HG03457 (cell line): ENCODE measurements around the gene TTC23.
A peak's percentile ranks its signal among the peaks of the same experiment; 100 is the strongest.

Experiments
- ATAC-seq: cut with Tn5 transposase; IDR thresholded peaks from one replicate; pipeline ENCODE4 v1.9.1; 2021; ENCODE audit warnings: moderate number of reproducible peaks; ENCODE audit not compliant: unreplicated experiment

TTC23 gene, protein sequence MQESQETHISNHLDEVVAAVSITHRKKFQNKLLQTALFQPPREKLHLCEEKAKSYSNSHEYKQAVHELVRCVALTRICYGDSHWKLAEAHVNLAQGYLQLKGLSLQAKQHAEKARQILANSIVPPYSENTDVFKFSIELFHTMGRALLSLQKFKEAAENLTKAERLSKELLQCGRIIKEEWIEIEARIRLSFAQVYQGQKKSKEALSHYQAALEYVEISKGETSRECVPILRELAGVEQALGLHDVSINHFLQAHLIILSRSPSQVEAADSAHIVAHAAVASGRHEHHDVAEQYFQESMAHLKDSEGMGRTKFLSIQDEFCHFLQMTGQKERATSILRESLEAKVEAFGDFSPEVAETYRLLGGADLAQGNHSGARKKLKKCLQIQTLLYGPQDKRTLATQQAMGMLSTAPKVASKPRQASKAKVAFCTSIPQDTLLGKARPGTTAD

GRCh38 chr15:99249270-99249841, at the start of gene TTC23:
TTC23 (minus strand) TSS chr15:99249581; CDS start chr15:99228712, 20,869 bp downstream.
- no peak for ATAC-seq

- ATAC-seq, result no peak
These were observed 47.0 kb upstream of the TTC23 start for GRCh38 chr15:99296386-99296785.

DNA sequence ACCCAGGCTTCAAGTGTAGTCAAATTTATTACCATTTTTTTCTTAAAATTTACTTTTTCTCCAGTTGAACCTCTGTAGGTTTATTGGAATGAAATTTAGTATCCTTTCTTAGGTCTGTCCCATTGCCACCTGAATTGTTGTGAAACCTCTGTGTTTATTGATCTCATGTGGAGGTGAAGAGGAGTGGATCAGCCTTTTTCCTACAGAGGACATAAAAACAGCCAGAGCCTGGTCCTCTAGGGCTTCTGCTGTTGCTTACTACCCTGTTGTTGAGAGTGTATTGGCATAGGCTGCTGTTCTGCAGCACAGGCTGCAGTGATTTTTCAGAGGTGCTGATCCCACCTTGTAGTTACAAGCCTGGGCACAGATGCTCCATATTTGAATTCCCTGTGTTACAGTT, 46.5 kb upstream of the TTC23 start:
- ATAC-seq, result no peak

DNA sequence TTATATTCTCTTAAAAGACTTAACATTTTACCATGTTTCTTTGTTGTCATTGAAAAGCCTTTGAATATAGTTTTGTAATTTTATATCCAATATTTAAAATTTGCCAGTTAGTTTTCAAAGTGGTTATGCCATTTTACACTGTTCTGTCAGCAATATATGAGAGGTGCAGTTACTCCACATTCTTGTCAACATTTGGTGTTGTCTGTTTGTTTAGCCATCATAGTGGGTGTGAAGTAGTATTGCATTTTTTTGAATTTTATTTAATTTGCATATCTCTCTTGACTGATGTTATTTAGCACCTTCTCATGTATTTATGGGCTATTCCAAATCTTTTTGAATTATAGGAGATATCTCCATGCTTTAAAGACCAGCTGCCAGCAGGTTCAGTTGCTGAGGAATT, 42.3 kb upstream of the TTC23 start:
- no peak for ATAC-seq

DNA sequence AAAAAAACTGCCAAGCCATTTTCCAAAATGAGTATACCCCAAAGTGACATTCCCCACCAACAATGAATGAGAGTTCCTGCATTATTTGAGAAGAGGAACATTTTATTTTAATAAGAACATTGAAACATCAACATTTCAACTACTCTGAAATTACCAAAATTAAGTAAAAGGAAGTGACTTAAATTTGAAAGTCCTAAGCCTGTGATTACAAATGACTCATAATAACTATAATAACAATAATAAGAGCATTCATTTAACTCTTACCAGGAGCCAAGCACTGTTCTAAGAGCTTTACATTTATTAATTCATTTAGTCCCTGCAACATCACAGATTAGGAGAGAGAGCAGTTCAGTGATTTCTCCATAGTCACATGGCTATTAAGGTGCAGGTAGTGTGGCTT, 34.3 kb upstream of the TTC23 start:
- no peak for ATAC-seq

DNA sequence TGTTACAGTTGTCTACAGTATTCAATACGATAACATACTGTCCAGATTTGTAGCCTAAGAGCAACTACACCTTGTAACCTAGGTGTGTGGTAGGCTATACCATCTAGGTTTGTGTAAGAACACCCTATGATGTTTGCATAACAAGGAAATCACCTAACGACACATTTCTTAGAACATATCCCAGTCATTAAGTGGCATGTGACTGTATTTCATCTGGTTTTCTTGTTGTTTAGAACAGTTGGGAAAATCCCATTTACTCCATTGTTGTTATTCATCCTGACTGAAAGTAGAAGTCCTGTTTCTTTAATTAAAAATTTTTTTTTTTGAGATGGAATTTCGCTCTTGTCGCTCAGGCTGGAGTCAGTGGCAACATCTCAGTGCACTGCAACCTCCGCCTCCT, 33.2 kb upstream of the TTC23 start:
- ATAC-seq, result no peak

DNA sequence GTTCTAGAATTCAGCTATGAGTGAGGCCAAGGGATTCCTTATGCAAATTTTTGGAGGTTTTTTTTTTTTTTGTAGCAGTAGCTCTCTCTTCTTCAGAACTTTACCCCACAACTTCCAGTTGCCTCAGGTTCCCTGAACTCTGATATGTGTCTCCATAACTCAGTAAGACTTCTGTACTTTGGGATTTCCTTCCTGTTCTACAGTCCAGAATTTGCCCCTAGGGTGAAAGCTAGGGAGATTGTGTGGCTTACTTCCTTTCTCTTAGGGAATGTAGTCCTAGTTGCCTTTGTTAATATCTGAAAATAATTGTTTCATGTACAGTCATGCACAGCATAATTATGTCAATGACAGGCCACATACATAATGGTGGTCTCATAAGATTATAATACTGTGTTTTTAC, 32.7 kb upstream of the TTC23 start:
- ATAC-seq, result no peak

DNA sequence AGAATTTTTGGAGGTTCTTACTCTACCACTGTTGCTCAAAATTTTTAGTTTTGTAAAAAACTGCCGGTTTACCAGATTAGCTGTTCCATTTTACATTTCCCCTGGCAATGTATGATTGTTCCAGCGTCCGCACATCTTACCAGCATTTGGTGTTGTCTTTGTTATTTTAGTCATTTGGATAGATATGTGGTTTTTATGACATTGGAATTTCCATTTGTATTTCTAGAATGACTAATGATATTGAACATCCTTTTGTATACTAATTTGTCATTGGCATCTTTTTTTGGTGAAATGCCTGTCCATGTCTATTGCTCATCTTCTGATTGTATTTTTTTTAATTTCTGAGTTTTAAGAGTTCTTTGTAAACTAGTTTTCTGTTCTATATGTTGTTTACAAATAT, 30.4 kb upstream of the TTC23 start:
- ATAC-seq, result no peak

DNA sequence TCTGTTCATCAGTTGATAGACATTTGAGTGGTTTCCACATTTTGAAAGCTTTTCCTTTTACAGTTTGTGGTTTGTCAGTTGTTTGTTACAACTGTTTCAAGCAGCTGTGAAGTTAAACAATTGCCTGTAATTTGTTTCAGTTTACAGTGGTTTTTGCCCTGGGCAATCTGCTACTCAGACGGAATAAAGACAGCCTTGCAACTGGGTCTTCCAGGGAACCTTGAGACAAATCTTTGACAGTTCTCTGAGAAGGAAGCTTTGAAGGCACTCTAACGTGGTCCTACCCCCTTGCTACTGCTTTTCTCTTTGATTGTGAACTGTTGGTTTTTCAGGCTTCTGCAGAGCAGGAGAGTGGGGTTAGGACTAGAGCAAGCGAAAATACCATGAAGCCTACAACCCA, 29.9 kb upstream of the TTC23 start:
- no peak for ATAC-seq

- no peak for ATAC-seq
These were observed 26.2 kb upstream of the TTC23 start for GRCh38 chr15:99275525-99276128.

DNA sequence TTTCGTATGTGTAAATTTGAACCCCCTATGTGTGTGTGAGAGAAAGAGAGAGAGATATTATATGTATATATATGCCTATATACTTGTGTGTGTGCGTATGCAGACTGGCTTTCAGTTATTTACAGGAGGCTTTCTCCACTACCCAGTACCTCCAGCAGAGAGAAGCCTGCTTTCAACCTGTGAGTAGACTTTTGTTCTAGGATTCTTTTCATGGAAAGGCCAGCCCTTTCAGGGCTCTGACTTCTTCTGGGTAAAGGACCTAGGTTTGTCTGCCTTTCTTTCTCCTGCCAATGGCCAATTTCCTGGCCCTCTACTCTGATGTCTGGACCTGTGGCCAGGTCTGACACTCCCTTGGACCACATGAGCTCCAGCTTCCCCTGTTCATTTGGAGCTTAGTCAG, 25.7 kb upstream of the TTC23 start:
- no peak for ATAC-seq

- no peak for ATAC-seq
These were observed 24.4 kb upstream of the TTC23 start for GRCh38 chr15:99273801-99274200.

DNA sequence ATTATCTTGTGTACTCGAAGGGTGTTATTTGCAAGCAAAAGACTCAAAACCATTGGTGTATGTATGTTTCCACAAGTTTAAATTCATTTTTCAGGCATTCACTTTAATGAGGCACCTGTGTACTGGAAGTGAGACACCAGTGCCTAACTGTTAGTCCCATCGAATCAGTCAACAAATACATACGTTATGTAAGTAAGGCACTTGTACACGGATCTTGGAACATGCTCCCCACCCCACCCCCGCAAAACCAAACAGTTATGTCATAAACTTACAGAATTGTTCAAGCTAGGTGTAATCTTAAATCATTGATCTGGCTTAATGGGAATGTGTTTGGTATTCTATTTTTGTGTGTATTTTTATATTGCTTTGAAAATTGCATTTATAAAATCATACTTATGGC, 19.1 kb upstream of the TTC23 start:
- ATAC-seq, result no peak

GRCh38 chr15:99267957-99268356, 18.6 kb upstream of the TTC23 start:
- no peak for ATAC-seq

- ATAC-seq, result no peak
These were observed 16.2 kb upstream of the TTC23 start for GRCh38 chr15:99265541-99266070.

DNA sequence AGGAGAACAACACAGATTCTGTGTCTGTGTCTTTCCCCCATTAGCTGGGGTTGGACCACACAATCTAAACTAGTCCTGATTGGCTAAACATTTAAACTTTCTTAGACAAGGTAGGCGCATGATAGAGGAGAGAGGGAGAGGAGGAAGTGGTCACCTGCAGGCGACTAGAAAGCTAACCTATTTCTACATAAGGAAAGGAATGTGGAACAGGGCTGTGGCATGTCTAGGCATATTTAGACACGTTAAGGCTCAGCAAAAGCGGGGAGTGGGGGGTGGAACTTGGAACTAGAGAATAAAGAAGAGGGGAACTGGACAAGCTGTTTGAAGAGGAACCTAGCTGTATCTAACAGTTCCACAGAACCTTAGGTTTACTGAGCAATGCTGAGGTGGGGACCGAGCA, 14.7 kb upstream of the TTC23 start:
- ATAC-seq, result no peak

DNA sequence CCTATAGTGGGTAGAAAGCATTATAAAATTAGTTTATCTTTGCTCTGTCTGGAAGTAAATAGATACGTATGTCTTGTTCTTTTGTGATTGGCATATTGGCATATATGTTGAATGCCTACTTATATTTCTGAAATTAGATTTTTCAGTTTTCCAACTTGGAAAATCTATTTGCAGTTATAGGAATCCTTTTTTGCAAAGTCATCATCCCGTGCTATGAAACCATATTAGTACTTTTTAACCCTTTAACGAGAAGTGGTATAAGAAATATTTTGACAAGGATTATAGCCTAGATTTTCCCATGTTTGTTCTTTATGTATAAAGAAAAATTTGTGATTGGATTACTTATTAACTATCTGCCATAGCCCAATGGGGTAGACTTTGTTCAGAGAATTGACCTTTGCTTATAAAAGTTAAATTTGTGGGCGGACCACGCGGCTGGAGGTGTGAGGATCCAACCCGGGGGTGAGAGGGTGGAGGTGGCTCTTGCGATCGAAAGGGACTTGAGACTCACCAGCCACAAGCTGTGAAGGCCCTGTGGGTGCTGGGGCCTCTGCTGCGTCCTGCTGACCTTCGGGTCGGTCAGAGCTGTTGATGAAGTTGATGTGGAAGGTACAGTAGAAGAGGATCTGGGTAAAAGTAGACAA, 7.8 kb upstream of the TTC23 start:
- ATAC-seq, result no peak

GRCh38 chr15:99253381-99254090, 4.2 kb upstream of the TTC23 start:
- no peak for ATAC-seq

DNA sequence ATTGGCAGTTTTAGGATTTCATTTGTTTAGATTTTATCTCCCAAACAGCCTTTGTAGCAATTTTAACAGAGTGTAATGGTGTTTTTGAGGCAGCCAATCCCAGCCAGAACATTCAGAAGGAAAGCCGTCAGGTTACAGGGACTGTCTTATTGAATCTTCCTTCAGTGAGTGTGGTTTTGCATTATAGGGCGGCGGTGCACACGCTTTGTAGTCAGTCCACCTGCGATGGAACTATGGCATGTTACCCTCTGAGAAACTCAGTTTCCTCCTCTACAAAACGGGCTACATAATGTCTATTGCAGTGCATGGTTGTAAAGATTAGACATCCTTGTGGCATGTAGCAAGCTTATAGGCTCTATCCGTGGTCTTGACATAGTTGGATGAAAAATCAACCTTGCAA, 2.9 kb upstream of the TTC23 start:
- no peak for ATAC-seq

DNA sequence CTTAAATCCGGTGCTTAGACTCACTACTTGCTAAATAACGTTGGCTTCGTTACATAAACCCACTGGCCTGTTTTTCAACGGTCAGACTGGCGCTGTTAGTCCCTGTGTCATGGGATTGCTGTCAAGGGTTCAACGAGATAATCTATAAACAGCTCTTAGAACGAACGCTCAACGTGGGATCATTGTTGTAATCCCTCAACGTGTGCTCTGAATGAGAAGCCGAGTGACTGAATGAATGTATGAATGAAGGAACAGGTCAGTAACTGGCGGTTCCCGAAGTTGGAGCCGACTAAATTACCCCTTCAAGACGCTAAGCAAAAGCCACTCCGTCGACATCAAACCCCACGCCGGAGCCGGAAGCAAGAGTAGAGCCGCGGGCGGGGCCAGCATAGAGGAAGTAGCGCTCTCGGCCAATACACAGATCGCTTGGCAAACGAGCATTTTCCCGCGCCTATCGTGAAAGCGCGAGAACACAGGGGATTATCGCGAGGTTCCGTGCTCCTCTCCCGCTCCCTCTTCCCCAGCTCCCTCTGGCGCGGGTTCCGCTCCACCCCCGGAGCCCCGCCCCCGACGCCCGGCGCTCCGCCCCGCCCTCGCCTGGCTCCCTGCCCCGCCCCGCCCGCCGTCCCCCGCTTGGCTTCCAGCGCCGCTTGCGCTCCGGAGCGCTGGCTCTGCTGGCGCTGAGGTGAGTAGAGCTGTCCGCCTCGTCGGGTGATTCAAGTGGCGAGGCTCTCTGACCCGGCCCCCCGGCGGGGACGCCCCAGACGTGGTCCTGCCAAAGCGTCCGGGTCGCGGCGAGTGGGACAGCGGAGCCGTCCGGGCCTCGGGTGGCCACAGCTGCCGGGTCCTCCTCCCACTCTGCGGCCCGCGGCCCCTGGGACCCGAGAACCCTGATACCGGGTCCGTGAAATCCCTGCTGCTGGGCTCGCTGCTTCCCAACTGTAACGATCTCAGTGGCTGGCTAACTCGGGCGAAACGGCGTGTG, 1.8 kb upstream of the TTC23 start, which contains the start of gene LRRC28:
LRRC28 (plus strand) TSS at position 625 of the 985 bp plus-strand sequence. CDS start 4,477 bp downstream, outside the sequence.
- ATAC-seq, result peak; percentile 96
